Measurements from ENCODE around the gene TAF1. TPM values are rescaled to one million over a fixed set of nuclear protein-coding genes. Genes with fewer than 3 reads are reported as not detected.
A peak's percentile ranks its signal among the peaks of the same experiment; 100 is the strongest.
"Not testable (repeated sequence)": the region's sequence is repeated elsewhere in the genome, so short reads cannot be mapped to it uniquely, and the experiment has no call there.

TAF1 gene, protein sequence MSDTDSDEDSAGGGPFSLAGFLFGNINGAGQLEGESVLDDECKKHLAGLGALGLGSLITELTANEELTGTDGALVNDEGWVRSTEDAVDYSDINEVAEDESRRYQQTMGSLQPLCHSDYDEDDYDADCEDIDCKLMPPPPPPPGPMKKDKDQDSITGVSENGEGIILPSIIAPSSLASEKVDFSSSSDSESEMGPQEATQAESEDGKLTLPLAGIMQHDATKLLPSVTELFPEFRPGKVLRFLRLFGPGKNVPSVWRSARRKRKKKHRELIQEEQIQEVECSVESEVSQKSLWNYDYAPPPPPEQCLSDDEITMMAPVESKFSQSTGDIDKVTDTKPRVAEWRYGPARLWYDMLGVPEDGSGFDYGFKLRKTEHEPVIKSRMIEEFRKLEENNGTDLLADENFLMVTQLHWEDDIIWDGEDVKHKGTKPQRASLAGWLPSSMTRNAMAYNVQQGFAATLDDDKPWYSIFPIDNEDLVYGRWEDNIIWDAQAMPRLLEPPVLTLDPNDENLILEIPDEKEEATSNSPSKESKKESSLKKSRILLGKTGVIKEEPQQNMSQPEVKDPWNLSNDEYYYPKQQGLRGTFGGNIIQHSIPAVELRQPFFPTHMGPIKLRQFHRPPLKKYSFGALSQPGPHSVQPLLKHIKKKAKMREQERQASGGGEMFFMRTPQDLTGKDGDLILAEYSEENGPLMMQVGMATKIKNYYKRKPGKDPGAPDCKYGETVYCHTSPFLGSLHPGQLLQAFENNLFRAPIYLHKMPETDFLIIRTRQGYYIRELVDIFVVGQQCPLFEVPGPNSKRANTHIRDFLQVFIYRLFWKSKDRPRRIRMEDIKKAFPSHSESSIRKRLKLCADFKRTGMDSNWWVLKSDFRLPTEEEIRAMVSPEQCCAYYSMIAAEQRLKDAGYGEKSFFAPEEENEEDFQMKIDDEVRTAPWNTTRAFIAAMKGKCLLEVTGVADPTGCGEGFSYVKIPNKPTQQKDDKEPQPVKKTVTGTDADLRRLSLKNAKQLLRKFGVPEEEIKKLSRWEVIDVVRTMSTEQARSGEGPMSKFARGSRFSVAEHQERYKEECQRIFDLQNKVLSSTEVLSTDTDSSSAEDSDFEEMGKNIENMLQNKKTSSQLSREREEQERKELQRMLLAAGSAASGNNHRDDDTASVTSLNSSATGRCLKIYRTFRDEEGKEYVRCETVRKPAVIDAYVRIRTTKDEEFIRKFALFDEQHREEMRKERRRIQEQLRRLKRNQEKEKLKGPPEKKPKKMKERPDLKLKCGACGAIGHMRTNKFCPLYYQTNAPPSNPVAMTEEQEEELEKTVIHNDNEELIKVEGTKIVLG (N-terminal part only)
- polyA plus RNA-seq (2013, experiment 1 of 4), result 30.7 TPM
- 31.8 TPM for polyA plus RNA-seq (2013, experiment 2 of 4)
- 24.6 TPM for polyA plus RNA-seq (2013, experiment 3 of 4)
- polyA plus RNA-seq (2013, experiment 4 of 4), result 25.4 TPM

DNA sequence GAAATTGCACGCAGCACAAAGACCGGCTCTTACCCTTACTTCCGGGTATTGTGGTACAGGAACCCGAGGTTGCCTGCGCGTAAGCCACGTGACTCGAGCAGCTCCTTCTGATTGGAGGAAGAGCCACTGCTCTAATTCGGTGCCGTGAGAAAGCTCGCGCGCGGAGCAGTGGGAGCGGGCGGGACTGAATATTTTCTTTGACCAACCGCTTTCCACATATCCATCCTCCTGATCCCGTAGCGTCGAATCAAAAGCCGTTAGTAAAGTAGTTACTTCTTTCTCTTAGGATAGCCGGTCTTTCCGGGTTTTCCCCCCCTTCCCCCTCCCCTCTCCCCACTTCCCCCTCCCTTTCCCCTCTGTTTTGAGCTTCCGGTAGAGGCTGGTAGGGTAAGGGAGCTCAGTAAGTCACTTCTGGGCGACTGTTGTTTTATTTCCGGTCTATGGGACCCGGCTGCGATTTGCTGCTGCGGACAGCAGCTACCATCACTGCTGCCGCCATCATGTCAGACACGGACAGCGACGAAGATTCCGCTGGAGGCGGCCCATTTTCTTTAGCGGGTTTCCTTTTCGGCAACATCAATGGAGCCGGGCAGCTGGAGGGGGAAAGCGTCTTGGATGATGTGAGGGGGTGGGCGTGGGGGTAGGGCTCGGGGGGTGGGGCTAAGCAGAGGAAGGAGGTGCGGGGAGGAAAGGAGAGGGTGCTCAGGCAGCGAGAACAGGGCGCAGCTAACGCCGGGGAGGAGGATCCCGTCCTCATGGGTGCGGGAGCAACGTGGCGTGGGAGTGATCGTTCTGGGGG is at the start of gene TAF1:
TAF1 (plus strand) TSS at position 483 of the 799 bp plus-strand sequence; CDS start at position 501, 18 bp downstream.
- H3K36me3 ChIP-seq (ENCODE audit: control insufficient read depth, insufficient read depth, low read length), result no peaks in the 10 kb centered on the region
- H3K4me3 ChIP-seq (ENCODE audit: insufficient read depth, low read depth, low read length), result peak within 1 kb of the TSS; percentile 78
- no peaks in the 10 kb centered on the region for H3K27me3 ChIP-seq (ENCODE audit: control insufficient read depth, insufficient read depth, low read length, poor library complexity, severe bottlenecking)
- 0% methylated on average over 46 to 49 of the region's 51 CpGs for WGBS, 2 experiments
- peak within 1 kb of the TSS; percentile 67 for H3K27ac ChIP-seq (ENCODE audit: insufficient read depth, low read depth, low read length, poor library complexity, severe bottlenecking)
- H3K4me1 ChIP-seq (ENCODE audit: control insufficient read depth, insufficient read depth, low read length), result no peaks in the 10 kb centered on the region
- no peaks in the 10 kb centered on the region for H3K9me3 ChIP-seq (ENCODE audit: control insufficient read depth, low read length)

GRCh38 chrX:71316959-71317358 is 49.2 kb upstream of the TAF1 start:
- H3K27ac ChIP-seq (ENCODE audit: insufficient read depth, low read depth, low read length, poor library complexity, severe bottlenecking); H3K9me3 ChIP-seq (ENCODE audit: control insufficient read depth, low read length); H3K4me1 ChIP-seq (ENCODE audit: control insufficient read depth, insufficient read depth, low read length); H3K27me3 ChIP-seq (ENCODE audit: control insufficient read depth, insufficient read depth, low read length, poor library complexity, severe bottlenecking); H3K4me3 ChIP-seq (ENCODE audit: insufficient read depth, low read depth, low read length); H3K36me3 ChIP-seq (ENCODE audit: control insufficient read depth, insufficient read depth, low read length): not testable (repeated sequence)
- WGBS, 2 experiments, result no CpG with 5 or more reads among the region's 1 CpG

GRCh38 chrX:71320126-71320525 is 46.0 kb upstream of the TAF1 start:
- 89 to 97% methylated on average over 1 of the region's 1 CpG for WGBS, 2 experiments
- no peak overlapping the region for H3K4me3 ChIP-seq (ENCODE audit: insufficient read depth, low read depth, low read length)
- H3K27ac ChIP-seq (ENCODE audit: insufficient read depth, low read depth, low read length, poor library complexity, severe bottlenecking), result no peak overlapping the region
- no peaks in the 10 kb centered on the region for H3K9me3 ChIP-seq (ENCODE audit: control insufficient read depth, low read length)
- H3K36me3 ChIP-seq (ENCODE audit: control insufficient read depth, insufficient read depth, low read length), result no peaks in the 10 kb centered on the region
- H3K27me3 ChIP-seq (ENCODE audit: control insufficient read depth, insufficient read depth, low read length, poor library complexity, severe bottlenecking), result no peaks in the 10 kb centered on the region
- no peaks in the 10 kb centered on the region for H3K4me1 ChIP-seq (ENCODE audit: control insufficient read depth, insufficient read depth, low read length)

GRCh38 chrX:71321731-71322130 is 44.4 kb upstream of the TAF1 start:
- Histone ChIP-seq H3K27ac (ENCODE audit: insufficient read depth, low read depth, low read length, poor library complexity, severe bottlenecking) (no peak overlapping the region), H3K36me3 (ENCODE audit: control insufficient read depth, insufficient read depth, low read length) (no peaks in the 10 kb centered on the region), H3K4me1 (ENCODE audit: control insufficient read depth, insufficient read depth, low read length) (no peaks in the 10 kb centered on the region), H3K4me3 (ENCODE audit: insufficient read depth, low read depth, low read length) (no peak overlapping the region), H3K9me3 (ENCODE audit: control insufficient read depth, low read length) (no peaks in the 10 kb centered on the region), H3K27me3 (ENCODE audit: control insufficient read depth, insufficient read depth, low read length, poor library complexity, severe bottlenecking) (no peaks in the 10 kb centered on the region)
- 80% methylated on average over 1 of the region's 1 CpG; no CpG with 5 or more reads in 1 of the 2 experiments for WGBS, 2 experiments

DNA sequence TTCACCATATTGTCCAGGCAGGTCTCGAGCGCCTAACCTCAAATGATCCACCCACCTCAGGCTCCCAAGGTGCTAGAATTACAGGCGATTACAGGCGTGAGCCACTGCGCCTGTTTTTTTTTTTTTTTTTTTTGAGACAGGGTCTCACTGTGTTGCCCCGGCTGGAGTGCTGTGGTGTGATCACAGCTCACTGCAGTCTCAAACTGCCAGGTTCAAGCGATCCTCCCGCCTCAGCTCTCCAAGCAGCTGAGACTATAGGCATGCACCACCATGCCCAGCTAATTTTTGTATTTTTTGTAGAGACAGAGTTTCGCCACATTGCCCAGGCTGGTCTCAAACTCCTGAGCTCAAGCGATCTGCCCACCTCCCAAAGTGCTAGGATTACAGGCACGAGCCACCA is 41.7 kb upstream of the TAF1 start:
- H3K4me1 ChIP-seq (ENCODE audit: control insufficient read depth, insufficient read depth, low read length); H3K27ac ChIP-seq (ENCODE audit: insufficient read depth, low read depth, low read length, poor library complexity, severe bottlenecking); H3K27me3 ChIP-seq (ENCODE audit: control insufficient read depth, insufficient read depth, low read length, poor library complexity, severe bottlenecking); H3K9me3 ChIP-seq (ENCODE audit: control insufficient read depth, low read length); H3K36me3 ChIP-seq (ENCODE audit: control insufficient read depth, insufficient read depth, low read length); H3K4me3 ChIP-seq (ENCODE audit: insufficient read depth, low read depth, low read length): not testable (repeated sequence)
- WGBS, 2 experiments, result 91 to 96% methylated on average over 11 of the region's 11 CpGs

GRCh38 chrX:71326394-71326793 is 39.8 kb upstream of the TAF1 start:
- no peak overlapping the region for H3K4me3 ChIP-seq (ENCODE audit: insufficient read depth, low read depth, low read length)
- H3K27me3 ChIP-seq (ENCODE audit: control insufficient read depth, insufficient read depth, low read length, poor library complexity, severe bottlenecking), result no peaks in the 10 kb centered on the region
- H3K4me1 ChIP-seq (ENCODE audit: control insufficient read depth, insufficient read depth, low read length), result no peaks in the 10 kb centered on the region
- no peak overlapping the region for H3K27ac ChIP-seq (ENCODE audit: insufficient read depth, low read depth, low read length, poor library complexity, severe bottlenecking)
- H3K36me3 ChIP-seq (ENCODE audit: control insufficient read depth, insufficient read depth, low read length), result no peaks in the 10 kb centered on the region
- 100% methylated on average over 1 to 3 of the region's 3 CpGs for WGBS, 2 experiments
- no peaks in the 10 kb centered on the region for H3K9me3 ChIP-seq (ENCODE audit: control insufficient read depth, low read length)

DNA sequence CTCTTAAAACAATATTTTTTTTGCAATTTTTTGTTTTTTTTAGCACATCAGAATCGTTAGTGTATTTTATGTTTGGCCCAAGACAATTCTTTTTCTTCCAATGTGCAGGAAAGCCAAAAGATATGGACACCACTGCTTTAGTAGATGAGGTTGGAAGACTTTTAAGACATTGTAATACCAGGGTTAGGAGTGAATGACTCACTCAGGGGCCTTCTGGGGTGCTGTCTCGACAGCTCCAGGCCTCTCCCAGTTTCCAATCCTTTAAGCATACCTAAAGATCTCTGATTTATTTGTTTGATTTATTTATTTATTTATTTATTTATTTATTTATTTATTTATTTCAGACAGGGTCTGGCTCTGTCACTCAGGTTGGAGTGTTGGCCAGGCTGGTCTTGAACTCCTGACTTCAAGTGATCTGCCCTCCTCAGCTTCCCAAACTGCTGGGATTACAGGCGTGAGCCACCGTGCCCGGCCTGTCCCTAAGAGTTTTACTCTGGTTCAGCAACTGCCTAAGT is 16.9 kb upstream of the TAF1 start:
- 80 to 90% methylated on average over 1 to 2 of the region's 5 CpGs for WGBS, 2 experiments
- H3K9me3 ChIP-seq (ENCODE audit: control insufficient read depth, low read length); H3K36me3 ChIP-seq (ENCODE audit: control insufficient read depth, insufficient read depth, low read length); H3K27ac ChIP-seq (ENCODE audit: insufficient read depth, low read depth, low read length, poor library complexity, severe bottlenecking); H3K27me3 ChIP-seq (ENCODE audit: control insufficient read depth, insufficient read depth, low read length, poor library complexity, severe bottlenecking); H3K4me1 ChIP-seq (ENCODE audit: control insufficient read depth, insufficient read depth, low read length); H3K4me3 ChIP-seq (ENCODE audit: insufficient read depth, low read depth, low read length): not testable (repeated sequence)

DNA sequence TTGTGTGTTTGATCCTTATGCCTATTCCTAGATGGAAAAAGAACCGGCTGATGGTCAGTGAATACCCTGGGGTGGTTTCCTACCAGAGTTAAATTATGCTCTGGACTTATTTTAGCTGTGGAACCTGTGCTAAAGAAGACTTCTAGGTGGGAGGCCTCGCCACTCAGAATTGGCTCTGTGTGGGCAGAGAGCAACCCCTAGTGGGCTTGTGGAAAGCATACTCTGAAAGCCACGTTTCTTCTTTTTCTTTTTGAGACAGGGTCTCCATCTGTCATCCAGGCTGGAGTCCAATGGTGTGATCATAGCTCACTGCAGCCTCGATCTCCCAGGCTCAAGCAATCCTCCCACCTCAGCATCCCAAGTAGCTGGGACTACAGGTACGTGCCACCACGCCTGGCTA is 16.3 kb upstream of the TAF1 start:
- H3K27me3 ChIP-seq (ENCODE audit: control insufficient read depth, insufficient read depth, low read length, poor library complexity, severe bottlenecking); H3K9me3 ChIP-seq (ENCODE audit: control insufficient read depth, low read length); H3K36me3 ChIP-seq (ENCODE audit: control insufficient read depth, insufficient read depth, low read length); H3K27ac ChIP-seq (ENCODE audit: insufficient read depth, low read depth, low read length, poor library complexity, severe bottlenecking); H3K4me1 ChIP-seq (ENCODE audit: control insufficient read depth, insufficient read depth, low read length); H3K4me3 ChIP-seq (ENCODE audit: insufficient read depth, low read depth, low read length): not testable (repeated sequence)
- no CpG with 5 or more reads among the region's 6 CpGs for WGBS, 2 experiments

DNA sequence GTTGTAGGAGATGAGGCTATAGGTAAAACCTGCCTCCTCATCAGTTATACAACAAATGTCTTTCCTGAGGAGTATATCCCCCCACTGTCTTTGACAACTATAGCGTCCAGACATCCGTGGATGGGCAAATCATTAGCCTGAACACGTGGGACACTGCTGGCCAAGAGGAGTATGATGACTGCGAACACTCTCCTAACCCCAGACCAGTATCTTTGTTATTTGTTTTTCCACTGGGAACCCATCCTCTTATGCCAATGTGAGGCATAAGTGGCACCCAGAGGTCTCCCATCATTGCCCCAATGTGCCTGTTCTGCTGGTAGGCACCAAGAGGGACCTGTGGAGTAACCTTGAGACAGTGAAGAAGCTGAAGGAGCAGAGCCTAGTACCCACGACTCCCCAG is 13.7 kb upstream of the TAF1 start:
- not testable (repeated sequence) for H3K36me3 ChIP-seq (ENCODE audit: control insufficient read depth, insufficient read depth, low read length); H3K9me3 ChIP-seq (ENCODE audit: control insufficient read depth, low read length); H3K27me3 ChIP-seq (ENCODE audit: control insufficient read depth, insufficient read depth, low read length, poor library complexity, severe bottlenecking); H3K4me3 ChIP-seq (ENCODE audit: insufficient read depth, low read depth, low read length); H3K27ac ChIP-seq (ENCODE audit: insufficient read depth, low read depth, low read length, poor library complexity, severe bottlenecking); H3K4me1 ChIP-seq (ENCODE audit: control insufficient read depth, insufficient read depth, low read length)
- 92 to 98% methylated on average over 5 of the region's 5 CpGs for WGBS, 2 experiments
